K562 (cell line): ENCODE data around the gene ADAMTS14.

Experiments
- ATF1 ChIP-seq, 2 experiments: fragments of 450-650 bp in 1 of 2; IDR thresholded peaks; 2 replicates each; pipeline ENCODE4 v1.6.1; 2016; ENCODE audit warnings: missing compliant biosample characterization in 1 of 2, missing genetic modification characterization in 1 of 2
- CHD1 ChIP-seq: fragments of 200-600 bp; sonication (generic); IDR thresholded peaks from one replicate; pipeline ENCODE4 v1.6.1; 2012; ENCODE audit warnings: mild to moderate bottlenecking, moderate library complexity, low read length, inconsistent platforms
- KLF6 ChIP-seq: fragments of 250-450 bp; sonication (Bioruptor Pico); IDR thresholded peaks from 2 replicates; pipeline ENCODE4 v1.4.0; 2020; ENCODE audit warnings: mild to moderate bottlenecking, moderate library complexity, borderline replicate concordance
- MYC ChIP-seq, 2 experiments: fragments of 250-450 bp in 1 of 2; sonication (Bioruptor Pico) in 1 of 2; IDR thresholded peaks; 2 replicates each; pipeline versions ENCODE4 v1.5.1 to v1.6.1; 2012 to 2021; ENCODE audit warnings: low read depth in 2 of 2, borderline replicate concordance in 1 of 2, improper control_type of control experiment in 1 of 2, low read length in 1 of 2, mild to moderate bottlenecking in 1 of 2, moderate library complexity in 1 of 2
- NCOA2 ChIP-seq, 2 experiments: fragments of 450-650 bp; IDR thresholded peaks; 2 replicates each; pipeline ENCODE4 v1.6.1; 2018; ENCODE audit warnings: mild to moderate bottlenecking in 2 of 2, moderate library complexity in 1 of 2; ENCODE audit not compliant: partially characterized antibody in 2 of 2
- POLR2A ChIP-seq: fragments of 450-650 bp; conservative IDR thresholded peaks from 2 replicates; pipeline ENCODE4 v1.6.1; 2016
- RNF2 ChIP-seq: sonication (generic); IDR thresholded peaks from 2 replicates; pipeline ENCODE4 v1.6.1; 2016
- TAF1 ChIP-seq: IDR thresholded peaks from 2 replicates; pipeline ENCODE4 v1.6.1; 2011; ENCODE audit warnings: mild to moderate bottlenecking, low read length, moderate library complexity; ENCODE audit not compliant: insufficient read depth, control insufficient read depth, severe bottlenecking; ENCODE audit errors: extremely low read depth
- U2AF2 ChIP-seq: fragments of 200-400 bp; formaldehyde crosslinking; optimal IDR thresholded peaks from 2 replicates; pipeline ENCODE3; 2017; ENCODE audit warnings: low read depth, mild to moderate bottlenecking, low read length
- ZEB2 ChIP-seq: fragments of 450-650 bp; IDR thresholded peaks from 2 replicates; pipeline ENCODE4 v1.6.1; 2016

GRCh38 chr10:70751356-70751755 is 79.0 kb downstream of the ADAMTS14 start:
- no peak for TF ChIP-seq NCOA2 (IDR thresholded peaks at IDR 0.05; ENCODE audit: partially characterized antibody in 2 of 2)
- no peak for TF ChIP-seq TAF1
- no peak for TF ChIP-seq U2AF2
- no peak for TF ChIP-seq POLR2A
- TF ChIP-seq ZEB2, result no peak
- no peak for TF ChIP-seq MYC (IDR thresholded peaks at IDR 0.05; ENCODE audit: low read depth, low read length)
- no peak for TF ChIP-seq MYC (CRISPR knock-in tag; IDR thresholded peaks at IDR 0.05; ENCODE audit: borderline replicate concordance, low read depth)
- no peak for TF ChIP-seq RNF2
- TF ChIP-seq CHD1, result no peak
- TF ChIP-seq ATF1 (CRISPR knock-in tag; IDR thresholded peaks at IDR 0.05), result no peak
- TF ChIP-seq ATF1 (tag; IDR thresholded peaks at IDR 0.05), result no peak
- TF ChIP-seq KLF6 (CRISPR knock-in tag), result no peak
